Neural progenitor cell (in vitro differentiated cells): ENCODE results near the gene LGR6. TPM values are rescaled to one million over a fixed set of nuclear protein-coding genes. Genes with fewer than 3 reads are reported as not detected.

ENCODE experiments used
- DNase-seq: peaks from one replicate; pipeline ENCODE4 v3.0.0-alpha.2; 2016; ENCODE audit warnings: low spot score
- H2AFZ ChIP-seq: fragments of 200-600 bp; sonication (generic); replicated peaks from 2 replicates; pipeline ENCODE4 v1.6.1; 2016; ENCODE audit warnings: antibody characterized with exemption
- H3F3A ChIP-seq: fragments of 200-600 bp; sonication (generic); 2 replicates; pipeline ENCODE4 v1.6.1; 2016; ENCODE audit warnings: antibody characterized with exemption, low read depth
- H3K27ac ChIP-seq: fragments of 200-600 bp; sonication (generic); 2 replicates; pipeline ENCODE4 v1.5.1; 2016; ENCODE audit warnings: mild to moderate bottlenecking
- H3K27me3 ChIP-seq: fragments of 200-600 bp; sonication (generic); 2 replicates; pipeline ENCODE4 v1.6.1; 2016; ENCODE audit warnings: mild to moderate bottlenecking, moderate library complexity
- H3K36me3 ChIP-seq: fragments of 200-600 bp; sonication (generic); 2 replicates; pipeline ENCODE4 v1.5.1; 2016
- H3K4me1 ChIP-seq: fragments of 200-600 bp; sonication (generic); 2 replicates; pipeline ENCODE4 v1.6.1; 2016; ENCODE audit warnings: mixed run types
- H3K4me2 ChIP-seq: fragments of 200-600 bp; sonication (generic); 2 replicates; pipeline ENCODE4 v1.6.1; 2016
- H3K4me3 ChIP-seq: fragments of 200-600 bp; sonication (generic); 2 replicates; pipeline ENCODE4 v1.5.1; 2016
- H3K79me2 ChIP-seq: fragments of 200-600 bp; sonication (generic); 2 replicates; pipeline ENCODE4 v1.6.1; 2016; ENCODE audit warnings: low read depth
- H3K9ac ChIP-seq: fragments of 200-600 bp; sonication (generic); 2 replicates; pipeline ENCODE4 v1.6.1; 2016
- H3K9me3 ChIP-seq: fragments of 200-600 bp; sonication (generic); 2 replicates; pipeline ENCODE4 v1.5.1; 2016; ENCODE audit warnings: low read depth
- H4K20me1 ChIP-seq: fragments of 200-600 bp; sonication (generic); 2 replicates; pipeline ENCODE4 v1.6.1; 2016; ENCODE audit warnings: low read depth
- H3K27ac Mint-ChIP-seq: 3 replicates; pipeline ENCODE4 v1.8.0; 2021; ENCODE audit warnings: mixed read lengths
- H3K27me3 Mint-ChIP-seq: 2 replicates; pipeline ENCODE4 v1.8.0; 2022; ENCODE audit warnings: low read depth, mild to moderate bottlenecking, inconsistent platforms, moderate library complexity, mixed read lengths; ENCODE audit not compliant: insufficient read depth
- H3K36me3 Mint-ChIP-seq: 3 replicates; pipeline ENCODE4 v1.8.0; 2021; ENCODE audit warnings: mixed read lengths
- H3K4me1 Mint-ChIP-seq: 3 replicates; pipeline ENCODE4 v1.8.0; 2021; ENCODE audit warnings: mixed read lengths
- H3K4me3 Mint-ChIP-seq: 3 replicates; pipeline ENCODE4 v1.8.0; 2021; ENCODE audit warnings: mild to moderate bottlenecking, moderate library complexity, mixed read lengths
- H3K9me3 Mint-ChIP-seq: 3 replicates; pipeline ENCODE4 v1.8.0; 2020; ENCODE audit warnings: mixed read lengths
- CTCF ChIP-seq: fragments of 200-600 bp; sonication (generic); IDR thresholded peaks from 2 replicates; pipeline ENCODE4 v1.5.1; 2017; ENCODE audit warnings: antibody characterized with exemption, mild to moderate bottlenecking
- EZH2 ChIP-seq: fragments of 200-600 bp; sonication (generic); IDR thresholded peaks from 2 replicates; pipeline ENCODE4 v1.6.1; 2017; ENCODE audit warnings: antibody characterized with exemption, mild to moderate bottlenecking, moderate library complexity
- EZH2phosphoT487 ChIP-seq: fragments of 200-600 bp; sonication (generic); IDR thresholded peaks from 2 replicates; pipeline ENCODE4 v1.6.1; 2017; ENCODE audit warnings: antibody characterized with exemption
- total RNA-seq: library from RNA; depleted of rRNA; stranded (reverse); fragments of >200 nt; gene quantifications from 2 replicates; pipeline ENCODE4 v1.2.3, GENCODE V29; 2015; ENCODE audit warnings: low replicate concordance

The LGR6 gene
- total RNA-seq, 1 donor from 2014 or later: not detected

- no peaks in the 10 kb centered on the region for H3F3A ChIP-seq
- peaks cover 8% of the 10 kb centered on the region for H3K4me1 ChIP-seq
- H3K4me3 ChIP-seq: no peak overlapping the region
- no peak overlapping the region for H3K4me3 Mint-ChIP-seq
- no peaks in the 10 kb centered on the region for H3K9me3 ChIP-seq
- H3K4me2 ChIP-seq: no peak overlapping the region
- H2AFZ ChIP-seq: no peak overlapping the region
- H3K79me2 ChIP-seq: no peaks in the 10 kb centered on the region
- H3K27ac Mint-ChIP-seq: peak overlapping the region; percentile 32
- no peaks in the 10 kb centered on the region for H4K20me1 ChIP-seq
- no peaks in the 10 kb centered on the region for H3K9me3 Mint-ChIP-seq
- peaks cover 18% of the 10 kb centered on the region for H3K27me3 Mint-ChIP-seq
- H3K36me3 Mint-ChIP-seq: no peaks in the 10 kb centered on the region
- no peak for DNase-seq
- TF ChIP-seq CTCF: no peak
- TF ChIP-seq EZH2phosphoT487: no peak
- no peak for TF ChIP-seq EZH2
- H3K9ac ChIP-seq: no peak overlapping the region
- peaks cover 21% of the 10 kb centered on the region for H3K4me1 Mint-ChIP-seq
- no peaks in the 10 kb centered on the region for H3K27me3 ChIP-seq
- H3K36me3 ChIP-seq: no peaks in the 10 kb centered on the region
- H3K27ac ChIP-seq: no peak overlapping the region
Observed at GRCh38 chr1:202225131-202225530, 31.5 kb downstream of the LGR6 start.

- H3K36me3 Mint-ChIP-seq: no peaks in the 10 kb centered on the region
- H3K27ac Mint-ChIP-seq: no peak overlapping the region
- Histone ChIP-seq H3K4me3 (no peak overlapping the region), H3K27me3 (no peaks in the 10 kb centered on the region), H3K27ac (no peak overlapping the region), H3F3A (no peaks in the 10 kb centered on the region), H3K9me3 (no peaks in the 10 kb centered on the region), H3K9ac (no peak overlapping the region), H3K79me2 (no peaks in the 10 kb centered on the region), H3K36me3 (no peaks in the 10 kb centered on the region), H3K4me1 (peaks cover 3% of the 10 kb centered on the region), H2AFZ (no peak overlapping the region), H4K20me1 (no peaks in the 10 kb centered on the region), H3K4me2 (no peak overlapping the region)
- H3K4me3 Mint-ChIP-seq: no peak overlapping the region
- peaks cover 11% of the 10 kb centered on the region for H3K4me1 Mint-ChIP-seq
- H3K27me3 Mint-ChIP-seq: peaks cover 18% of the 10 kb centered on the region
- no peaks in the 10 kb centered on the region for H3K9me3 Mint-ChIP-seq
- no peak for DNase-seq
- TF ChIP-seq EZH2: no peak
- TF ChIP-seq CTCF: no peak
- no peak for TF ChIP-seq EZH2phosphoT487
Observed at GRCh38 chr1:202227053-202227672, 33.6 kb downstream of the LGR6 start.

GRCh38 chr1:202227997-202228401 is 34.4 kb downstream of the LGR6 start:
- Histone ChIP-seq H3K79me2 (no peaks in the 10 kb centered on the region), H3K4me3 (no peak overlapping the region), H3K27me3 (no peaks in the 10 kb centered on the region), H3K9ac (no peak overlapping the region), H3F3A (no peaks in the 10 kb centered on the region), H3K36me3 (no peaks in the 10 kb centered on the region), H3K27ac (no peak overlapping the region), H4K20me1 (no peaks in the 10 kb centered on the region), H3K4me1 (no peaks in the 10 kb centered on the region), H3K4me2 (no peak overlapping the region), H2AFZ (no peak overlapping the region), H3K9me3 (no peaks in the 10 kb centered on the region)
- Mint-ChIP-seq H3K27me3 (peaks cover 18% of the 10 kb centered on the region), H3K36me3 (no peaks in the 10 kb centered on the region), H3K27ac (no peak overlapping the region), H3K4me3 (no peak overlapping the region), H3K4me1 (peaks cover 7% of the 10 kb centered on the region), H3K9me3 (no peaks in the 10 kb centered on the region)
- TF ChIP-seq CTCF (no peak), EZH2 (no peak), EZH2phosphoT487 (no peak)
- no peak for DNase-seq
